ENCODE measurements around the gene RDH13. TPM values are rescaled to one million over a fixed set of nuclear protein-coding genes. Genes with fewer than 3 reads are reported as not detected.
"Not testable (repeated sequence)": the region's sequence is repeated elsewhere in the genome, so short reads cannot be mapped to it uniquely, and the experiment has no call there.

RDH13 gene
- total and polyA plus RNA-seq, 4 donors = 8.9 to 11.7 (median 9.5) TPM

GRCh38 chr19:55036058-55036457, 26.9 kb downstream of the RDH13 start:
- peaks cover 0 to 2% (median 0%) of the 10 kb centered on the region in 4 donors for H3K9me3 ChIP-seq (ENCODE audit: control insufficient read depth in 4 of 4, low read length in 3 of 4)
- DNase-seq (ENCODE audit: low spot score) = no peak
- no peak overlapping the region for H3K9ac ChIP-seq (ENCODE audit: low read depth in 1 of 2, low read length in 2 of 2)
- no peak overlapping the region for H3K4me3 ChIP-seq (ENCODE audit: low read depth in 1 of 3, low read length in 3 of 3)
- no peak for TF ChIP-seq MAX (IDR thresholded peaks at IDR 0.05)
- no peak for TF ChIP-seq HNF4A (conservative IDR thresholded peaks at IDR 0.05)
- TF ChIP-seq GABPA (IDR thresholded peaks at IDR 0.05 in 1 of 2, conservative IDR thresholded peaks at IDR 0.05 in 1 of 2) = no peak
- TF ChIP-seq HNF4G (IDR thresholded peaks at IDR 0.05) = no peak
- TF ChIP-seq ZBTB33 (IDR thresholded peaks at IDR 0.05) = no peak
- no peak for TF ChIP-seq TAF1 (conservative IDR thresholded peaks at IDR 0.05)
- no peak for TF ChIP-seq EGR1 (IDR thresholded peaks at IDR 0.05; ENCODE audit: low read depth in 2 of 2)
- TF ChIP-seq NR2F2 (IDR thresholded peaks at IDR 0.05) = no peak
- TF ChIP-seq RAD21 (IDR thresholded peaks at IDR 0.05) = no peak
- no peak for TF ChIP-seq ATF3 (IDR thresholded peaks at IDR 0.05)
- TF ChIP-seq JUND (IDR thresholded peaks at IDR 0.05) = no peak
- TF ChIP-seq FOXA2 (IDR thresholded peaks at IDR 0.05) = no peak
- no peaks in the 10 kb centered on the region for H3K27me3 ChIP-seq (ENCODE audit: control insufficient read depth in 4 of 4, insufficient read depth in 4 of 4, low read length in 3 of 4)
- peaks cover 0 to under 1% (median 0%) of the 10 kb centered on the region in 4 donors for H3K36me3 ChIP-seq (ENCODE audit: control insufficient read depth in 4 of 4, insufficient read depth in 3 of 4, low read depth in 1 of 4, low read length in 3 of 4)
- H3K27ac ChIP-seq (ENCODE audit: low read depth in 1 of 2, low read length in 2 of 2) = no peak overlapping the region
- H3K4me1 ChIP-seq (ENCODE audit: control insufficient read depth in 4 of 4, insufficient read depth in 4 of 4, low read length in 3 of 4) = no peaks in the 10 kb centered on the region
- WGBS = 95% methylated on average over 2 of the region's 2 CpGs

GRCh38 chr19:55034751-55035150, 28.2 kb downstream of the RDH13 start:
- Histone ChIP-seq H3K9ac (ENCODE audit: low read depth in 1 of 2, low read length in 2 of 2) (no peak overlapping the region), H3K4me1 (ENCODE audit: control insufficient read depth in 4 of 4, insufficient read depth in 4 of 4, low read length in 3 of 4) (no peaks in the 10 kb centered on the region), H3K9me3 (ENCODE audit: control insufficient read depth in 4 of 4, low read length in 3 of 4) (peaks cover 0 to 2% (median 0%) of the 10 kb centered on the region in 4 donors), H3K4me3 (ENCODE audit: low read depth in 1 of 3, low read length in 3 of 3) (no peak overlapping the region), H3K27ac (ENCODE audit: low read depth in 1 of 2, low read length in 2 of 2) (no peak overlapping the region), H3K27me3 (ENCODE audit: control insufficient read depth in 4 of 4, insufficient read depth in 4 of 4, low read length in 3 of 4) (no peaks in the 10 kb centered on the region), H3K36me3 (ENCODE audit: control insufficient read depth in 4 of 4, insufficient read depth in 3 of 4, low read depth in 1 of 4, low read length in 3 of 4) (no peaks in the 10 kb centered on the region)
- TF ChIP-seq NR2F2 (IDR thresholded peaks at IDR 0.05) (no peak), FOXA2 (IDR thresholded peaks at IDR 0.05) (no peak), REST (IDR thresholded peaks at IDR 0.05) (no peak), ZBTB33 (IDR thresholded peaks at IDR 0.05) (no peak), MAX (IDR thresholded peaks at IDR 0.05) (no peak), GABPA (IDR thresholded peaks at IDR 0.05 in 1 of 2, conservative IDR thresholded peaks at IDR 0.05 in 1 of 2) (no peak), ATF3 (IDR thresholded peaks at IDR 0.05) (no peak), RXRA (IDR thresholded peaks at IDR 0.05) (no peak), RAD21 (IDR thresholded peaks at IDR 0.05) (no peak), HNF4A (conservative IDR thresholded peaks at IDR 0.05) (no peak), JUND (IDR thresholded peaks at IDR 0.05) (no peak), CTCF (IDR thresholded peaks at IDR 0.05; ENCODE audit: low read depth, low read length, missing input control) (no peak), EGR1 (IDR thresholded peaks at IDR 0.05; ENCODE audit: low read depth in 2 of 2) (no peak), HNF4G (IDR thresholded peaks at IDR 0.05) (no peak), TAF1 (conservative IDR thresholded peaks at IDR 0.05) (no peak)
- 93% methylated on average over 13 of the region's 13 CpGs for WGBS
- no peak for DNase-seq (ENCODE audit: low spot score)

GRCh38 chr19:55032976-55033643, 29.8 kb downstream of the RDH13 start:
- not testable (repeated sequence) for H3K27ac ChIP-seq (ENCODE audit: low read depth in 1 of 2, low read length in 2 of 2); H3K4me1 ChIP-seq (ENCODE audit: control insufficient read depth in 4 of 4, insufficient read depth in 4 of 4, low read length in 3 of 4); H3K4me3 ChIP-seq (ENCODE audit: low read depth in 1 of 3, low read length in 3 of 3); H3K27me3 ChIP-seq (ENCODE audit: control insufficient read depth in 4 of 4, insufficient read depth in 4 of 4, low read length in 3 of 4); DNase-seq (ENCODE audit: low spot score); H3K9ac ChIP-seq (ENCODE audit: low read depth in 1 of 2, low read length in 2 of 2); H3K9me3 ChIP-seq (ENCODE audit: control insufficient read depth in 4 of 4, low read length in 3 of 4); H3K36me3 ChIP-seq (ENCODE audit: control insufficient read depth in 4 of 4, insufficient read depth in 3 of 4, low read depth in 1 of 4, low read length in 3 of 4)
- WGBS = 94% methylated on average over 70 of the region's 70 CpGs
